ENCODE measurements around the gene MINDY4B. TPM values are rescaled to one million over a fixed set of nuclear protein-coding genes. Genes with fewer than 3 reads are reported as not detected.

The MINDY4B gene
- total and polyA plus RNA-seq, 2 of the 13 experiments (the other 11 are each of a cell fraction or from before 2014, with no cell fraction given), result not detected

DNA sequence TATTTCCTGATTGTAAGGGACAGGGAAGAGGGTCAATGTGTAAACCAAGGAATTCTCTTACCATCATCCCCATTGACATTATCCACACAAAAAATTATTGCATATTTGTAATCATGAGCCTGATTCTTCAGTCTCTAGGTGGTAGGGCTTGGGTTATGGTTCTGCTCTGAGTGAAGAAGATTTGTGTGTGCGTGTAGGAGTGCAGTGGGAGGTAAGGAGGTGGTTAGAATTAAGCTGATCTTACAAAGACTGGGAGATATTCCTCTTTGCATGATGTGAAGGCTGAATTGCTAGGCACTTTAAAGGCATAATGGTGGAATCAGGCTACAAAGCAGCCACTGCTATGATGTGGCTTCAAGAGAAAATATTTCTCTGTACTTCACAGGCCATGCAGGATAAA is 23.0 kb upstream of the MINDY4B start:
- no peak overlapping the region for H3K27ac ChIP-seq (ENCODE audit: extremely low read length, insufficient read depth, low read length)
- H3K36me3 ChIP-seq (replicated peaks in 1 of 2; ENCODE audit: control insufficient read depth in 1 of 2, insufficient read depth in 2 of 2, low read length in 2 of 2), result no peaks in the 10 kb centered on the region
- no peaks in the 10 kb centered on the region for H3K79me2 ChIP-seq (ENCODE audit: insufficient read depth, low read length)
- H2AFZ ChIP-seq (ENCODE audit: low read length), result no peak overlapping the region
- peaks cover 0 to 15% of the 10 kb centered on the region in 2 experiments; a peak in 2 of 5 replicates for H3K27me3 ChIP-seq (ENCODE audit: control insufficient read depth in 1 of 2, insufficient read depth in 2 of 2, low read length in 2 of 2)
- no peaks in the 10 kb centered on the region for H3K4me1 ChIP-seq (ENCODE audit: insufficient read depth, low read length)
- in situ Hi-C loops (cut with HindIII; ENCODE audit: extremely low pct_ligation_motif_present, low pct_unique_long_range_greater_than_20kb), result loop anchor here (5.0 kb wide), 1 partner anchor 219 kb away; no protein-coding TSS in a partner anchor
- no TSS peak for BruUV-seq (replicated peaks)
- H4K20me1 ChIP-seq (ENCODE audit: insufficient read depth, low read length), result no peaks in the 10 kb centered on the region
- no peak for DNase-seq (ENCODE audit: low spot score)
- WGBS (ENCODE audit: low lambda C conversion rate), result 0% methylated on average over 1 of the region's 1 CpG
- ChIA-PET POLR2A (no interaction called here), CTCF (ENCODE audit: low intra/inter-chr PET ratio, low total read pairs) (no interaction called here)
- intact Hi-C loops (cut with micrococcal nuclease; ENCODE audit: unreplicated experiment), result loop anchor here (10.0 kb wide), 1 partner anchor 157 kb away; the partner anchor contains the start of gene MED12L
- no peak for FAIRE-seq
- no peaks in the 10 kb centered on the region for H3K9me3 ChIP-seq (ENCODE audit: low read length)
- no peak overlapping the region for H3K4me2 ChIP-seq (ENCODE audit: low read depth, low read length)
- no peak overlapping the region for H3K9ac ChIP-seq (ENCODE audit: insufficient read depth, low read depth, low read length)
- TF ChIP-seq, protein P1, sequence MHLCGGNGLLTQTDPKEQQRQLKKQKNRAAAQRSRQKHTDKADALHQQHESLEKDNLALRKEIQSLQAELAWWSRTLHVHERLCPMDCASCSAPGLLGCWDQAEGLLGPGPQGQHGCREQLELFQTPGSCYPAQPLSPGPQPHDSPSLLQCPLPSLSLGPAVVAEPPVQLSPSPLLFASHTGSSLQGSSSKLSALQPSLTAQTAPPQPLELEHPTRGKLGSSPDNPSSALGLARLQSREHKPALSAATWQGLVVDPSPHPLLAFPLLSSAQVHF (CRISPR knock-in tag; IDR thresholded peaks at IDR 0.05), result no peak
- TF ChIP-seq, protein P2, sequence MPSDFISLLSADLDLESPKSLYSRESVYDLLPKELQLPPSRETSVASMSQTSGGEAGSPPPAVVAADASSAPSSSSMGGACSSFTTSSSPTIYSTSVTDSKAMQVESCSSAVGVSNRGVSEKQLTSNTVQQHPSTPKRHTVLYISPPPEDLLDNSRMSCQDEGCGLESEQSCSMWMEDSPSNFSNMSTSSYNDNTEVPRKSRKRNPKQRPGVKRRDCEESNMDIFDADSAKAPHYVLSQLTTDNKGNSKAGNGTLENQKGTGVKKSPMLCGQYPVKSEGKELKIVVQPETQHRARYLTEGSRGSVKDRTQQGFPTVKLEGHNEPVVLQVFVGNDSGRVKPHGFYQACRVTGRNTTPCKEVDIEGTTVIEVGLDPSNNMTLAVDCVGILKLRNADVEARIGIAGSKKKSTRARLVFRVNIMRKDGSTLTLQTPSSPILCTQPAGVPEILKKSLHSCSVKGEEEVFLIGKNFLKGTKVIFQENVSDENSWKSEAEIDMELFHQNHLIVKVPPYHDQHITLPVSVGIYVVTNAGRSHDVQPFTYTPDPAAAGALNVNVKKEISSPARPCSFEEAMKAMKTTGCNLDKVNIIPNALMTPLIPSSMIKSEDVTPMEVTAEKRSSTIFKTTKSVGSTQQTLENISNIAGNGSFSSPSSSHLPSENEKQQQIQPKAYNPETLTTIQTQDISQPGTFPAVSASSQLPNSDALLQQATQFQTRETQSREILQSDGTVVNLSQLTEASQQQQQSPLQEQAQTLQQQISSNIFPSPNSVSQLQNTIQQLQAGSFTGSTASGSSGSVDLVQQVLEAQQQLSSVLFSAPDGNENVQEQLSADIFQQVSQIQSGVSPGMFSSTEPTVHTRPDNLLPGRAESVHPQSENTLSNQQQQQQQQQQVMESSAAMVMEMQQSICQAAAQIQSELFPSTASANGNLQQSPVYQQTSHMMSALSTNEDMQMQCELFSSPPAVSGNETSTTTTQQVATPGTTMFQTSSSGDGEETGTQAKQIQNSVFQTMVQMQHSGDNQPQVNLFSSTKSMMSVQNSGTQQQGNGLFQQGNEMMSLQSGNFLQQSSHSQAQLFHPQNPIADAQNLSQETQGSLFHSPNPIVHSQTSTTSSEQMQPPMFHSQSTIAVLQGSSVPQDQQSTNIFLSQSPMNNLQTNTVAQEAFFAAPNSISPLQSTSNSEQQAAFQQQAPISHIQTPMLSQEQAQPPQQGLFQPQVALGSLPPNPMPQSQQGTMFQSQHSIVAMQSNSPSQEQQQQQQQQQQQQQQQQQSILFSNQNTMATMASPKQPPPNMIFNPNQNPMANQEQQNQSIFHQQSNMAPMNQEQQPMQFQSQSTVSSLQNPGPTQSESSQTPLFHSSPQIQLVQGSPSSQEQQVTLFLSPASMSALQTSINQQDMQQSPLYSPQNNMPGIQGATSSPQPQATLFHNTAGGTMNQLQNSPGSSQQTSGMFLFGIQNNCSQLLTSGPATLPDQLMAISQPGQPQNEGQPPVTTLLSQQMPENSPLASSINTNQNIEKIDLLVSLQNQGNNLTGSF (CRISPR knock-in tag; IDR thresholded peaks at IDR 0.05), result no peak
- no peak for TF ChIP-seq TBP (CRISPR knock-in tag; IDR thresholded peaks at IDR 0.05)
- no peak for TF ChIP-seq FOXK1 (CRISPR knock-in tag; IDR thresholded peaks at IDR 0.05; ENCODE audit: borderline replicate concordance, low read depth)
- TF ChIP-seq TBL1XR1 (IDR thresholded peaks at IDR 0.05; ENCODE audit: borderline replicate concordance, low read length, partially characterized antibody), result no peak
- no peak for TF ChIP-seq ZNF441 (CRISPR knock-in tag; IDR thresholded peaks at IDR 0.05; ENCODE audit: borderline replicate concordance)
- no peak for TF ChIP-seq ARNT2 (CRISPR knock-in tag; IDR thresholded peaks at IDR 0.05; ENCODE audit: low read depth)
- no peak for TF ChIP-seq NCOR1 (IDR thresholded peaks at IDR 0.05; ENCODE audit: borderline replicate concordance, low read length)
- TF ChIP-seq ZKSCAN5 (CRISPR knock-in tag; IDR thresholded peaks at IDR 0.05), result no peak
- TF ChIP-seq ZBTB7B (CRISPR knock-in tag; IDR thresholded peaks at IDR 0.05), result no peak
- TF ChIP-seq CENPT (CRISPR knock-in tag; IDR thresholded peaks at IDR 0.05; ENCODE audit: low read depth), result no peak
- TF ChIP-seq MIER2 (CRISPR knock-in tag; IDR thresholded peaks at IDR 0.05), result no peak
- TF ChIP-seq SRSF1 (optimal IDR thresholded peaks at IDR 0.05; ENCODE audit: low read depth, low read length), result no peak
- no peak for TF ChIP-seq KLF11 (CRISPR knock-in tag; IDR thresholded peaks at IDR 0.05)
- H3K4me3 ChIP-seq (replicated peaks in 1 of 3; ENCODE audit: insufficient read depth in 1 of 3, low read depth in 2 of 3, low read length in 3 of 3), result no peak overlapping the region
- ATAC-seq, result no peak
